HepG2 (cell line): Measurements from ENCODE around the gene C19orf44. TPM values are rescaled to one million over a fixed set of nuclear protein-coding genes. Genes with fewer than 3 reads are reported as not detected.

Experiments
- BCL6 ChIP-seq: IDR thresholded peaks from 2 replicates; pipeline ENCODE4 v1.6.1; 2016; ENCODE audit warnings: missing genetic modification reagents, missing compliant biosample characterization
- HOXA7 ChIP-seq: sonication (generic); formaldehyde crosslinking; IDR thresholded peaks from 2 replicates; pipeline ENCODE4 v1.8.1; 2022; ENCODE audit warnings: mild to moderate bottlenecking, missing genetic modification reagents, moderate library complexity
- MZF1 ChIP-seq: sonication (generic); formaldehyde crosslinking; IDR thresholded peaks from 2 replicates; pipeline ENCODE4 v1.8.1; 2023; ENCODE audit warnings: mild to moderate bottlenecking, missing genetic modification reagents, borderline replicate concordance
- ZNF772 ChIP-seq: sonication (generic); formaldehyde crosslinking; IDR thresholded peaks from 2 replicates; pipeline ENCODE4 v1.5.0; 2020; ENCODE audit warnings: mild to moderate bottlenecking, missing genetic modification reagents
- ZNF83 ChIP-seq: sonication (generic); formaldehyde crosslinking; IDR thresholded peaks from 2 replicates; pipeline ENCODE4 v1.4.0; 2020; ENCODE audit warnings: missing genetic modification reagents, mild to moderate bottlenecking, borderline replicate concordance
- polyA plus RNA-seq, 8 experiments: library from polyadenylated mRNA; depleted of rRNA in 3 of 8; stranded (reverse) in 7 of 8; unstranded in 1 of 8; fragments of >200 nt; fragmentation: Illumina TruSeq in 4 of 8; extraction: Trizol in 4 of 8; gene quantifications; 2 replicates each; pipeline versions ENCODE4 v1.2.1 to v1.2.3, GENCODE V29; 2011 to 2016; ENCODE audit warnings: low read depth in 4 of 8, missing spikeins in 1 of 8, mixed read lengths in 1 of 8; ENCODE audit not compliant: insufficient read depth in 1 of 8
- total RNA-seq, 5 experiments: library from RNA; depleted of rRNA; stranded (reverse); fragments of >200 nt; fragmentation: Illumina TruSeq; extraction: Trizol; gene quantifications; 2 replicates each; pipeline ENCODE4 v1.2.3, GENCODE V29; 2016; ENCODE audit warnings: low read depth in 1 of 5
- TF ChIP-seq, protein P1 (sequence below), 2 experiments: fragments of 450-650 bp in 1 of 2; sonication (generic) in 1 of 2; formaldehyde crosslinking in 1 of 2; IDR thresholded peaks; 2 replicates each; pipeline versions ENCODE4 v1.6.1 to v1.8.0; 2016 to 2022; ENCODE audit warnings: antibody characterized with exemption in 1 of 2, mild to moderate bottlenecking in 1 of 2, missing genetic modification reagents in 1 of 2
- TF ChIP-seq, protein P2 (sequence below): sonication (generic); formaldehyde crosslinking; IDR thresholded peaks from 2 replicates; pipeline ENCODE4 v1.4.0; 2020; ENCODE audit warnings: missing genetic modification reagents
- TF ChIP-seq, protein P3 (sequence below): sonication (generic); formaldehyde crosslinking; IDR thresholded peaks from 2 replicates; pipeline ENCODE4 v1.4.0; 2020; ENCODE audit warnings: mild to moderate bottlenecking, missing genetic modification reagents
- TF ChIP-seq, protein P4 (sequence below): sonication (generic); formaldehyde crosslinking; IDR thresholded peaks from 2 replicates; pipeline ENCODE4 v1.4.0; 2020; ENCODE audit warnings: missing genetic modification reagents
- TF ChIP-seq, protein P5 (sequence below): IDR thresholded peaks from 2 replicates; pipeline ENCODE4 v1.6.1; 2016; ENCODE audit warnings: low read depth, borderline replicate concordance

Gene C19orf44
- total and polyA plus RNA-seq, 2 of the 13 experiments (the other 11 are each of a cell fraction or from before 2014, with no cell fraction given) = 3.2 to 4.3 TPM

DNA sequence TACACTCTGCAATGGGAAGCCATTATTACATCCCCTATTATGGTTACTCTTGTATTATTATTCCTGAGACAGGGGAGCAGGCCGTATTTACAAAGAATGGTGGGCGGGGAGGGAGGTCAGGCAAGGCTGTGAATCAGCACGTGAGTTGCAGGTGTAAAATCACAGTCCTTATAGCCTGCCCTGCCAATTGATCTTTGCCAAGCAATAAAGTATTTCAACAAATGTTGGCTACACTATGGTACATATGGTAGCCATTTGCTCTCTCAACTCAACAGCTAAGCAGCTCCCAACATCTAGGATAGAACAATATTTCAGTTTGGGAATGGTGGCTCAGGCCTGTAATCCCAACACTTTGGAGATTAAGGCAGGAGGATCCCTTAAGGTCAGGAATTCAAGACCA is 36.5 kb upstream of the C19orf44 start (continued):
- TF ChIP-seq, protein P1, sequence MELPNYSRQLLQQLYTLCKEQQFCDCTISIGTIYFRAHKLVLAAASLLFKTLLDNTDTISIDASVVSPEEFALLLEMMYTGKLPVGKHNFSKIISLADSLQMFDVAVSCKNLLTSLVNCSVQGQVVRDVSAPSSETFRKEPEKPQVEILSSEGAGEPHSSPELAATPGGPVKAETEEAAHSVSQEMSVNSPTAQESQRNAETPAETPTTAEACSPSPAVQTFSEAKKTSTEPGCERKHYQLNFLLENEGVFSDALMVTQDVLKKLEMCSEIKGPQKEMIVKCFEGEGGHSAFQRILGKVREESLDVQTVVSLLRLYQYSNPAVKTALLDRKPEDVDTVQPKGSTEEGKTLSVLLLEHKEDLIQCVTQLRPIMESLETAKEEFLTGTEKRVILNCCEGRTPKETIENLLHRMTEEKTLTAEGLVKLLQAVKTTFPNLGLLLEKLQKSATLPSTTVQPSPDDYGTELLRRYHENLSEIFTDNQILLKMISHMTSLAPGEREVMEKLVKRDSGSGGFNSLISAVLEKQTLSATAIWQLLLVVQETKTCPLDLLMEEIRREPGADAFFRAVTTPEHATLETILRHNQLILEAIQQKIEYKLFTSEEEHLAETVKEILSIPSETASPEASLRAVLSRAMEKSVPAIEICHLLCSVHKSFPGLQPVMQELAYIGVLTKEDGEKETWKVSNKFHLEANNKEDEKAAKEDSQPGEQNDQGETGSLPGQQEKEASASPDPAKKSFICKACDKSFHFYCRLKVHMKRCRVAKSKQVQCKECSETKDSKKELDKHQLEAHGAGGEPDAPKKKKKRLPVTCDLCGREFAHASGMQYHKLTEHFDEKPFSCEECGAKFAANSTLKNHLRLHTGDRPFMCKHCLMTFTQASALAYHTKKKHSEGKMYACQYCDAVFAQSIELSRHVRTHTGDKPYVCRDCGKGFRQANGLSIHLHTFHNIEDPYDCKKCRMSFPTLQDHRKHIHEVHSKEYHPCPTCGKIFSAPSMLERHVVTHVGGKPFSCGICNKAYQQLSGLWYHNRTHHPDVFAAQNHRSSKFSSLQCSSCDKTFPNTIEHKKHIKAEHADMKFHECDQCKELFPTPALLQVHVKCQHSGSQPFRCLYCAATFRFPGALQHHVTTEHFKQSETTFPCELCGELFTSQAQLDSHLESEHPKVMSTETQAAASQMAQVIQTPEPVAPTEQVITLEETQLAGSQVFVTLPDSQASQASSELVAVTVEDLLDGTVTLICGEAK (IDR thresholded peaks at IDR 0.05) = no peak
- TF ChIP-seq, protein P1 (CRISPR knock-in tag; IDR thresholded peaks at IDR 0.05) = no peak
- TF ChIP-seq HOXA7 = no peak
- no peak for TF ChIP-seq ZNF772
- TF ChIP-seq, protein P2, sequence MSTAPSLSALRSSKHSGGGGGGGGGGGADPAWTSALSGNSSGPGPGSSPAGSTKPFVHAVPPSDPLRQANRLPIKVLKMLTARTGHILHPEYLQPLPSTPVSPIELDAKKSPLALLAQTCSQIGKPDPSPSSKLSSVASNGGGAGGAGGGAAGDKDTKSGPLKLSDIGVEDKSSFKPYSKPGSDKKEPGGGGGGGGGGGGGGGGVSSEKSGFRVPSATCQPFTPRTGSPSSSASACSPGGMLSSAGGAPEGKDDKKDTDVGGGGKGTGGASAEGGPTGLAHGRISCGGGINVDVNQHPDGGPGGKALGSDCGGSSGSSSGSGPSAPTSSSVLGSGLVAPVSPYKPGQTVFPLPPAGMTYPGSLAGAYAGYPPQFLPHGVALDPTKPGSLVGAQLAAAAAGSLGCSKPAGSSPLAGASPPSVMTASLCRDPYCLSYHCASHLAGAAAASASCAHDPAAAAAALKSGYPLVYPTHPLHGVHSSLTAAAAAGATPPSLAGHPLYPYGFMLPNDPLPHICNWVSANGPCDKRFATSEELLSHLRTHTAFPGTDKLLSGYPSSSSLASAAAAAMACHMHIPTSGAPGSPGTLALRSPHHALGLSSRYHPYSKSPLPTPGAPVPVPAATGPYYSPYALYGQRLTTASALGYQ = no peak
- TF ChIP-seq ZNF83 (CRISPR knock-in tag) = no peak
- TF ChIP-seq, protein P3, sequence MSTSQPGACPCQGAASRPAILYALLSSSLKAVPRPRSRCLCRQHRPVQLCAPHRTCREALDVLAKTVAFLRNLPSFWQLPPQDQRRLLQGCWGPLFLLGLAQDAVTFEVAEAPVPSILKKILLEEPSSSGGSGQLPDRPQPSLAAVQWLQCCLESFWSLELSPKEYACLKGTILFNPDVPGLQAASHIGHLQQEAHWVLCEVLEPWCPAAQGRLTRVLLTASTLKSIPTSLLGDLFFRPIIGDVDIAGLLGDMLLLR = no peak
- TF ChIP-seq BCL6 (CRISPR knock-in tag) = no peak
- TF ChIP-seq, protein P4, sequence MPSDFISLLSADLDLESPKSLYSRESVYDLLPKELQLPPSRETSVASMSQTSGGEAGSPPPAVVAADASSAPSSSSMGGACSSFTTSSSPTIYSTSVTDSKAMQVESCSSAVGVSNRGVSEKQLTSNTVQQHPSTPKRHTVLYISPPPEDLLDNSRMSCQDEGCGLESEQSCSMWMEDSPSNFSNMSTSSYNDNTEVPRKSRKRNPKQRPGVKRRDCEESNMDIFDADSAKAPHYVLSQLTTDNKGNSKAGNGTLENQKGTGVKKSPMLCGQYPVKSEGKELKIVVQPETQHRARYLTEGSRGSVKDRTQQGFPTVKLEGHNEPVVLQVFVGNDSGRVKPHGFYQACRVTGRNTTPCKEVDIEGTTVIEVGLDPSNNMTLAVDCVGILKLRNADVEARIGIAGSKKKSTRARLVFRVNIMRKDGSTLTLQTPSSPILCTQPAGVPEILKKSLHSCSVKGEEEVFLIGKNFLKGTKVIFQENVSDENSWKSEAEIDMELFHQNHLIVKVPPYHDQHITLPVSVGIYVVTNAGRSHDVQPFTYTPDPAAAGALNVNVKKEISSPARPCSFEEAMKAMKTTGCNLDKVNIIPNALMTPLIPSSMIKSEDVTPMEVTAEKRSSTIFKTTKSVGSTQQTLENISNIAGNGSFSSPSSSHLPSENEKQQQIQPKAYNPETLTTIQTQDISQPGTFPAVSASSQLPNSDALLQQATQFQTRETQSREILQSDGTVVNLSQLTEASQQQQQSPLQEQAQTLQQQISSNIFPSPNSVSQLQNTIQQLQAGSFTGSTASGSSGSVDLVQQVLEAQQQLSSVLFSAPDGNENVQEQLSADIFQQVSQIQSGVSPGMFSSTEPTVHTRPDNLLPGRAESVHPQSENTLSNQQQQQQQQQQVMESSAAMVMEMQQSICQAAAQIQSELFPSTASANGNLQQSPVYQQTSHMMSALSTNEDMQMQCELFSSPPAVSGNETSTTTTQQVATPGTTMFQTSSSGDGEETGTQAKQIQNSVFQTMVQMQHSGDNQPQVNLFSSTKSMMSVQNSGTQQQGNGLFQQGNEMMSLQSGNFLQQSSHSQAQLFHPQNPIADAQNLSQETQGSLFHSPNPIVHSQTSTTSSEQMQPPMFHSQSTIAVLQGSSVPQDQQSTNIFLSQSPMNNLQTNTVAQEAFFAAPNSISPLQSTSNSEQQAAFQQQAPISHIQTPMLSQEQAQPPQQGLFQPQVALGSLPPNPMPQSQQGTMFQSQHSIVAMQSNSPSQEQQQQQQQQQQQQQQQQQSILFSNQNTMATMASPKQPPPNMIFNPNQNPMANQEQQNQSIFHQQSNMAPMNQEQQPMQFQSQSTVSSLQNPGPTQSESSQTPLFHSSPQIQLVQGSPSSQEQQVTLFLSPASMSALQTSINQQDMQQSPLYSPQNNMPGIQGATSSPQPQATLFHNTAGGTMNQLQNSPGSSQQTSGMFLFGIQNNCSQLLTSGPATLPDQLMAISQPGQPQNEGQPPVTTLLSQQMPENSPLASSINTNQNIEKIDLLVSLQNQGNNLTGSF (CRISPR knock-in tag) = no peak
- TF ChIP-seq, protein P5, sequence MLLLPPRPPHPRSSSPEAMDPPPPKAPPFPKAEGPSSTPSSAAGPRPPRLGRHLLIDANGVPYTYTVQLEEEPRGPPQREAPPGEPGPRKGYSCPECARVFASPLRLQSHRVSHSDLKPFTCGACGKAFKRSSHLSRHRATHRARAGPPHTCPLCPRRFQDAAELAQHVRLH (CRISPR knock-in tag) = no peak
- TF ChIP-seq MZF1 (CRISPR knock-in tag) = no peak
